Measurements from ENCODE around the gene TCF21.
"Not testable (repeated sequence)": the region's sequence is repeated elsewhere in the genome, so short reads cannot be mapped to it uniquely, and the experiment has no call there.

TCF21 gene

DNA sequence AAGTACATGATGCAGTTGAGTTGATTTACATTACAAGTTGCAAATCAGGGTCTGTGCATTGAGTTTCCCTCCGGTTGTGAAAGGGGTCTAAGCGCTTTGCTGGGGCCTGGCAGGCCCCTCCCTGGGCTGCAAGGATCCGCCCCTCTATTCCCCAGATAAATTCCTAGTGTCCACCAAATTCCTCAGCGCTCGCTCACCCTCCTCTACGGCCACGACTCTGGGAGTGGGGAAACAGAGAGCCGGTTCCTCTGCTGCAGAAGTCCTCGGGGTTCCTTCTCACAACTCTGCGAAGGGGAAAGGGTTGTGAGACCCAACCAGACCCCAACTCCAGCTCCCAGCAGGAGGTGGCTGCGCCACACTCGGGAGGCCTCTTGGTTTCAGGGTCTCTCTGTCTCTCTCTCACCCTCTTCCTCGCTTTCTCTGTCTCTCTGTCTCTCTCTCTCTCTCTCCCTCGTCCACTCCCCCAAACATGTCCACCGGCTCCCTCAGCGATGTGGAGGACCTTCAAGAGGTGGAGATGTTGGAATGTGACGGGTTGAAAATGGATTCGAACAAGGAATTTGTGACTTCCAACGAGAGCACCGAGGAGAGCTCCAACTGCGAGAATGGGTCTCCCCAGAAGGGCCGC, at the start of gene TCF21:
TSS of gene TCF21 (plus strand) at position 185 of the 628 bp plus-strand sequence. CDS start at position 470, 285 bp downstream.
- DNase-seq (ENCODE audit: low read depth in 2 of 2) = no peak

DNA sequence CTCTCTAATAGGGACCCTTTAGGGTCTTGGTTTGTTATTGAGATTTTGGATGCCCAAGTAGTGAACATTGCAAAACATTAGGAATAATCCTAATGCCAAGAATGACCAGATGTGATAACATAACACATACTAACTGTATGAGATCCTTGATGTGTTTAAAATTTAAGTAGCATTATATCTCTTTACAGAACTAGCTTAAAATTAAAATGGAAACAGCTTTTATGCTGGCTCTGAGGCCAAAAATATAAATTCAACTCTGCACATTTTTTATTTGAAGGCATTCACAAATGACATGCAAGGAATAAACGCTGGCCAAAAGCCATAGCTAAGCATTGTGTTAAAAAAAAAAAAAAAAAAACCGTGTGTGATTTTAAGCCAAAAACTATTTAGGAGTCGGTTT, 47.7 kb upstream of the TCF21 start:
- DNase-seq (ENCODE audit: low read depth in 2 of 2) = no peak

DNA sequence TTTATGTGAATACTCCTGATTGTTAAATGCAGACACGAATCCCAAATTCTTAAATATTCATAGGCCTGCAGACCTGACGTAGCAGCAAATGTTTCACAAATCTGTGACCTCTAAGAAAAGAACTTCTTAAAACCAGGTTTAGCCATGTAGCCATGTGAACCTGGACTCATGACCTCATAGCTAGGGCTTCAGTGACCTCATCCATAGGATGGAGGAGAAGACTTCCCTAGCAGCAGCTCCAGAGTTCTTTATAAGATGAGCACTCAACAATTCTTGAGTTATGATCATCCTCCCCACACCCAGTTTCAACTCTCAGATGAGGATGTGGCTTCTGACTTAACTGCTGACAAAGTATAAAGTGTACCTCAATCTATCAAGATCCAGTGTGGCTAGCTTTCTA, 45.8 kb upstream of the TCF21 start:
- DNase-seq (ENCODE audit: low read depth in 2 of 2) = no peak

DNA sequence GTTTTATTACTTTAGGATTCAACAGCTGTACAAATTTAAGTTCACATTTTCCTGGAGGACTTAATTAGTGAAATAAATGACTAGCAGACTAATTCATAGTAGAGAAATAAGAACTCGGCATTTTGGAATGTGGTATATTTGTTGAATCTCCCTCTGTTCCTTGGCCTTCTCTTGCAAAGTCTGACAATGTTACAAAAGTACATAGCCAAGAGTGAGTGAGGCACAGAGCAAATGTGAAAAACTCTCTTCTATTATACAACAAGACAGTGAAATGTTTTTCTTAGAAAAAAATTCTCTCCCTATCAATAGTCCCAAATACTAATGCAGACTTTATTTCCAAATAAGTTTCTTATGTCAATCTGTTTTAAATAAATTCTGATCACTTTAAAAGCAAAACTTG, 44.2 kb upstream of the TCF21 start:
- no peak for DNase-seq (ENCODE audit: low read depth in 2 of 2)

DNA sequence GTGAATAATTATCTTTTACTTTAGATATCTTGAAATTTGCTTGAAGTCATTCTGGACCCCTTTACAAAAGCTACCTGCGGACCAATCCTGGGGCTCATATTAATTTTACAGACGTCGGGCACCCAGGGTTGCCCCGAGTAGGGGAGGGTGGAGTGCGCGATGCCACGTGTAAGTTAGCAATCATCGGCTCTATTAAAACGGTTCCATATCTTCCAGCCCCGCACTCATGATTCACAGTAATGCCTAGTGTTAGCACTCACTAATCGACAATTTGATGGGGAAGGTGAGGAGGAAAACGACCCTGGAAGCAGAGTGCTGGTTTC, 34.9 kb upstream of the TCF21 start:
- DNase-seq (ENCODE audit: low read depth in 2 of 2) = no peak

DNA sequence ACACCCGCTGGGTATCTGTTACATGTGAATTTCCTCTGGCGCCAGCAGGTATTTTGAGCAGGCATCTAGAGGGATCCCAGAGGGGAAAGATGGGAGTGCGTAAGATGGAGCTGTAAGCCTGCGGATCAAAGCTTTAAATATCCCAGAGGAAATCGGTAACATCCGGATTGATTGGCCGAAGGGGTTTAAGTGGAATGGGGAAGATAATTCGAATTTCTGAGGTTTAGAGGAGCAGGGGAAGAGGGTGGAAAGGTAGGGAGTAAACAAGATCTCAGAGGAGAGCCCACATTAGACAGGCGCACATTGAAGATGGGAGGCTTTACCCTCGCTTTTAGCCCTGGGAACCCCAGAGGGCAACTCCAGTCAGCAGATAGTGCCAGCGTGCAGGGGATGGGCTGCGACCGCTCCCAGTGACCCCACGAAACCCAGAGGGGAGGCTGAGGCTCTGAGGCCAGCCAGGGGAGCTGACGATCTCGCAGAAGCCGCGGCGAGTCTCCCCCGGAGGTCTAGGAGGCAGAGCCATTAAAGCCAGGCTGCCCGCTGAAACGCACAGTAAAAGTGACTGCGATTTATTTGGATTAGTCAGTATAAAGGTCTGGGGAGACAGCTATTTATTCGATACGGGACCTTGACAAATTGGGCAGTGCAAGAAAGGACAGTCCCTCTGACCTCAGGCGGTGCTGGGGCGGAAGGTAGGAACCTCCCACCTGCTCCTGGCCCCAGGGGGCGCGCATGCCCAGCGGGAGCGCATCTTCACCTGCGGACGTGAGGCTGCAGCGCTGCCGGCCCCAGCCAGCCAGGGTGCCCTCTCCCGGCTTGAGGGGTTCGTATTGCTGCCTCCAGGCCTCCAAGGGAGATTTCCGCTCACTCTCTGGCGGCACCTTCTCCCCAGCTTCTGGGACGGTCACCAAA, 34.3 kb upstream of the TCF21 start:
- DNase-seq (ENCODE audit: low read depth in 2 of 2) = no peak

DNA sequence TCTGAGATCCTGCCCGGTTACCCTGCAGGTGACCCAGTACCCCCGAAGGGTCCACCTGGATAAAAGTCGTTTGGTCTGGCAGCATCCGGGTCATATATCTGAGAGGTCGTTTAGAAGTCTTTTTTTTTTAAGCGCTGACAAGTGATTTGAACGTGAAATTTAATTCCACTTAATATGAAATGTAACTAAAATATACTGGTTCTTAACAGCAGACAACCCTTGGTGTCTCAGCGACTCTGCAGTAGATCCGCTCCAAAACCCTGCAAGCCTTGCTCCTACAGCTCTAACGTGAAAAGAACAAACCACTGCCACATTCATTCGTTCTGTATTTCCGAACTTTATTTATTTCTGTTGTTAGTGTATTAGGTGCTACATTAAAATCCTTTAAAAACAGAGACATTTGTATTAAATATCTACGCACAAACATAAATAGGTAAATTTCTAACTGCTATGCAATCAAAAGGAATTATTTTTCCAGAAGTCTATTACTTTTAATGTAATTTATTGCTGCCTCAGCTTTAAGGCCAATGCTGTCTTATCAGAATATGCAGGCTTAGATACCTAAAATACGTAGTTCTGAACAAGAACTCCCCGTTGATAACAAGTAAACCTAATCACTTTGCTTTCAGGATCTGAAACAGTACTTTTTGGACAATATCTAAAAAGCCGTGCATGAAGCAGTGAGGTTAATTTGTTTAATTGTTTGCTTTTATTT, 33.5 kb upstream of the TCF21 start:
- DNase-seq (ENCODE audit: low read depth in 2 of 2) = no peak

DNA sequence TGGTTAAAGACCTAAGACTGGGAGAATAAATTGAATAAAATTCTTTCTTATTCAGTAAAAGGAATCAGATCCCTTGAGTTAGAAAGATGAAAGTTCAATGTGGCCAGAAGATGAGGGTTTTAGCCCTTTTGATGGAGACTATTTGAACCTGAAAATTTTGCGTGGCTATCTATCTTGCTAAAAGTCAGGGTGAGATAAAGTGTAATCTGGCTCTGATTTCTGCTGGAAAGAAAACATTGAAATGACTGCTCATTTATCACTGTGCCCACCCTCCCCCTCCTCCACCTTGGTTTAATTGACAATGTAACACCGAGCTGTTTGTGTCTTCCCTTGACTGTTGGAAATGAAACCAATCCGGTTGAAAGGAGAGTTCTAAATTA, 32.9 kb upstream of the TCF21 start:
- DNase-seq (ENCODE audit: low read depth in 2 of 2) = no peak

DNA sequence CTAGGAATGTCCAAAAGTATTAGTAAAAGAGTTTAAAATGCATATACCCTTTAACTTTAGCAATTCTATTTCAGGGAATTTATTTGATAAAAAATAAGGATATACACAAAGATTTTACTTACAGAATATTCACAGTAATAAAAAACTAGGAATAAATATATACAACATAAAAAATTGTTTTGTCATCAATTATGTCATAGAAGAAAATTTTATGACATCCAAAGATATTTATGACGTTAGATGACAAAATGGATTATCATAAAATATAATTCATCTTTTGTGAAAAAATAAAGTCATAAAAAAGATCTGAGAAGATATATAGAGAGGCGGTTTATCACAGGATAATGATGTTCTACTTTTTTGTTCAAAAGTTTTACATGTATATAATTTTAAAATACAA, 32.0 kb upstream of the TCF21 start:
- DNase-seq (ENCODE audit: low read depth in 2 of 2) = no peak

DNA sequence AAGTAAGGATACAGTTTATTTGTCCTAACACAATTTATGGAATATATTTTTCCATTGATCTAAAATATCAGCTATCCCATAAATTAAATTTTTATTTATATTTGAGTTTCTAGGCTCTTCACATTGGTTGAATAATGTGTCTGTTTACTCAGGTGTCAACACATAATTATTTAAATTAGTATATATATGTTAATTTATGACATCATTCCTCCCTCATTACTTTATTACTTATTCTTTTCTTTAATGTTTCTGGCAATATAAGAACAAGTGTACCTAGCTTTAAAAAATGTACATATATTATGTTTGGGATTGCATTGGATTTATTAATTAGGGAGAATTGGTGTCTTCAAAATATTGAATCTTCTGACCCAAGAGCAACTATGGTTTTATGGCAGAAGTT, 31.2 kb upstream of the TCF21 start:
- DNase-seq (ENCODE audit: low read depth in 2 of 2) = no peak

DNA sequence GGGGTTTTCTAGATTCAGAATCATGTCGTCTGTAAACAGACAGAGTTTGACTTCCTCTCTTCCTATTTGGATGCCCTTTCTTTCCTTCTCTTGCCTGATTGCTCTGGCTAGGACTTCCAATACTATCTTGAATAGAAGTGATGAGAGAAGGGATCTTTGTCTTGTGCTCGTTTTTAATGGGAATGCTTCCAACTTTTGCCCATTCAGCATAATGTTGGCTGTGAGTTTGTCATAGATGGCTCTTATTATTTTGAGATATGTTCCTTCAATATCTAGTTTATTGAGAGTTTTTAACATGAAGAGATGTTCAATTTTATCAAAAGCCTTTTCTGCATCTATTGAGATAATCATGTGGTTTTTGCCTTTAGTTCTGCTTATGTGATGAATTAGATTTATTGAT, 27.6 kb upstream of the TCF21 start:
- DNase-seq (ENCODE audit: low read depth in 2 of 2) = not testable (repeated sequence)

DNA sequence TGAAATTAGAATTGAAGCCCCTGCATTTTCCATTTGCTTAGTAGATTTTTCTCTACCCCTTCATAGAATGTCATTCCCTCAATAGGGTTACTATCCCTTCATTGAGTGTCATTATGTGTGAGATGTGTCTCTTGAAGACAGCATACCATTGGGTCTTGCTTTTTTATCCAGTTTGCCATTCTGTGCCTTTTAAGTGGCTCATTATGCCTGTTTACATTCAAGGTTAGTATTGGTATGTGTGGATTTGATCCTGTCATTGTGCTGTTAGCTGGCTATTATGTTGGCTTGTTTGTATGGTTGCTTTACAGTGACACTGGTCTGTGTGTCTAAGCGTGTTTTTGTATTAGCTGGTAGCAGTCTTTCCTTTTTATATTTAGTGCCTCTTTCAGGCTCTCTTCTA, 25.7 kb upstream of the TCF21 start:
- no peak for DNase-seq (ENCODE audit: low read depth in 2 of 2)

DNA sequence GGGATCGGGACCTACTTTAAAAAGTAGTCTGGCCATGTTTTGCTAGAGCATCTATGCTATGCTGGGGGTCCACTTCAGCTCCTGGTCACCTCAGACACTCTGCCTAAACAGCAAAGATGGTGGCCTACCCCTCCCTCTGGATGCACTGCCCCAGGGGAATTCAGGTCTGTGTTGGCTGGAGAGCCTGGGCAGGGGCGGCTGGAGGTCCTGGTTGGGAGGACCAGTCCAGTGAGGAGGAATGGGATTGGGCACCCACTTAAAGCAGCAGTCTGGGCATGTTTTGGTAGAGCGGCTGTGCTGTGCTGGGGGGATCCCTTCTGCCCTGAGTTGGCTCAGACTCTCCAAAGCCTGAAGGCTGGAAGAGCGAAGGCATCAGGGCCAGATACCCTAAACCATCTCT, 23.2 kb upstream of the TCF21 start:
- DNase-seq (ENCODE audit: low read depth in 2 of 2) = no peak

DNA sequence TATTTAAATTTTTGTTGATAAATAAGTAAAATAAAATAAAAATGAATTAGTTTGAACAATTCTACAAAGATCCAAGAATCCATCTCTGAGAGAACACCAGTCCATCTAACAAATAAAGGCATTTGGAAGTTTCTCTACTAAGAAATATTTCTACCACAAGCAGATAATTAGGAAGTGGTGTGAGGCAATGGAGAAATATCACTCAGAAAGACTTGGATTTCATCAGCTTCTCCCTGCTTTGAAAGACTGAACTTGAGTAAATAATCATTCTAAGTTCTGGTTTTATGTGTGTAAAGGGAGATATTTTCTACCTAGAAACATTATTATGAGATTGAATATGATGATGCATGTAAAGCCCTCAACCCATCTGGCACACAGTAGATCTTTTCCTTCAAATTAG, 17.8 kb upstream of the TCF21 start:
- DNase-seq (ENCODE audit: low read depth in 2 of 2) = no peak

DNA sequence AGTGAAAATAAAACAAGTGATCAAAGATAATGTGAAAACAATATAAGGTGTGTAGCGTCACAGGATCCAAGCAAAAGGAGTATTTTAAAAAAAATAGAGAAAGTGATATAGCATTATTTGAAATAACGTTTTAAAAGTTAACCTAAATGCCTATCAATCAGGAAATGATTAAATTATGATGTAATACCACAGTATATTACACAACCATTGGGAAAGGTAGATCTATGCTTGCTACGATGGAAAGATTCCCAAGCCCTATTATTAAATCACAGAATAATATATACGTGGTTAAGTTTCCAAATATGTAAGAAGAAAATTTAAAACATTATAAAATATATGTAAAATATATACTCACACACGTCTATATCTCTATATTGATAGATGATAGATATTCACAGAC, 15.4 kb upstream of the TCF21 start:
- DNase-seq (ENCODE audit: low read depth in 2 of 2) = no peak

DNA sequence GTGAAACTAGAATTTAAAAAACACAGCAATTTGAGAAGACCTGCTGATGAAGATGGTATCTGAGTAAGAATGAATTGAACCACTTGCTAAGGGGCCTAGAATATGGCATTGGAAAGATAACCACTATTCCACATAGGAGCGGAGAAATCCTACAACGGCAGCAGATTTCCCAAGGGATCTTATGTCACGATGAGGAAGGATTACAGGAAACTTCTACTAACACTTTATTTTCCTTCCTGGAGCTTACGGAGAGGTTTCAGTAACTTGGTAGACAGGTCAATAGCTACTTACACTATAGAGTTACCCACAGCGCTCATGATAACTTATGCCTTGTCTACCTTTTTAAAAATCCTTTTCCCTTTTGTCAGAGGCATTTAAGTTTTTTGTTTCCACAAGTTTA, 11.8 kb upstream of the TCF21 start:
- no peak for DNase-seq (ENCODE audit: low read depth in 2 of 2)

DNA sequence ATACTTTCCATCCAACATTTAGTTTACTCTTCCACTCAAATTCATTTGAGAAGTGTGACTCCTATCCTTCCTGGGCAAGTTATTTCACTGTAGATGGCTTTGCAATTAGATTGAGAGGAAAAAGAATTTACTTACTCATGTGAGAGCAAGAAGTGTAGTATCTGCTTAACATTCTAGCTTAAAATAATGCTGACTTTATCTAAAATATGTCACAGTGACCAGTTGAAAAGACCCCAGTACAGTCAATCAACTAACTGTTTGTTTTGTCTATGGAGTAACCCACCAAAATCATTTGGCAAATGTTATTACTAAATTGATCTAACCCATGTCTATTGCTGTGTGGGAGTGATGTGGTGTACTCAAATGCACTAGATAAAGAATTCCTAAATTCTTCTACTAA, 8.9 kb upstream of the TCF21 start:
- no peak for DNase-seq (ENCODE audit: low read depth in 2 of 2)

DNA sequence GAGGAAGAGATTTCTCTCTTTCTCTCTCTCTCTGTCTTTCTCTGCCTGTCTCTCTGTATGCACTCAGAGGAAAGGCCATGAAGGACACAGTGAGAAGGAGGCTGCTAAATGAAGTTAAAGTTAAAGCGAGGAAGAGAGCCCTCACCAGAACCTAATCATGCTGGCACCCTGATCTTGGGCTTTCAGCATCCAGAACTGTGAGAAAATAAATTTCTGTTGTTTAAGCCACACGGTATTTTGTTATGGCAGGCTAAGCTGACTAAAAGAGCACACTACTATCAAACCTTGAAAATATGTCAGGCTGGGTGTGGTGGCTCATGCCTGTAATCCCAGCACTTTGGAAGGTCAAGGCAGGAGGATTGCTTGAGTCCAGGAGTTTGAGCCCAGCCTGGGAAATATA, 8.0 kb upstream of the TCF21 start:
- no peak for DNase-seq (ENCODE audit: low read depth in 2 of 2)

DNA sequence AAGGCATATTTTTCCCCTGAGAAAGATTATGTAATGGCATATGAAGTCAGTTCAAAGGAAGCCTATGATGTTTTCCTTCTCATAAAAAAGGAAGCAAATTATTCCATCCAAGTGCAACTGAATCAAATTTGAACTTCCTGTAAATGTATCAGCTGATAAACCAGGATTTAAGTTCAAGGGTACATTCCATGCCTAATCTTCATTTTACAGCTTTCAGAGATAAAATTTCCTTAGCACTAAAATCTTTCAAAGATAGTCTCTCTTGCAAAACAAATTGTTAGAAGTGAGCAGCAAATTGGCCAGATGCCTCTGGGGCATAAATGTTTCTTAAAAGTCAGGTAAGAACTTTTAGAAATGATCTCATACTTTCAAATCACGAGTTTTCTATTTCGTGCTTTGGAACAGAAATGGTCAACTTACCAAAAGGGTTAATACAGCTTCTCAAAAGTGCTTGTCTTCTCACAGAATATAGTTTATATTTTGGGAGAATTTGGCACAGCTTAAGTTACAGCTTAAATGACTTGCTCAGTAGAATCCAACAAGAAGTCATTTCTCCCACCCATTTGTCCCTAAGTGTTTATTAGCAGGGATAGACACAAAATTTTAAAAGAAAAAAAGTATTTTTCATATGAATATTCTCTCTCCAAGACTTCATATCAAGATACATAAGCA, 2.7 kb upstream of the TCF21 start:
- DNase-seq (ENCODE audit: low read depth in 2 of 2) = no peak

DNA sequence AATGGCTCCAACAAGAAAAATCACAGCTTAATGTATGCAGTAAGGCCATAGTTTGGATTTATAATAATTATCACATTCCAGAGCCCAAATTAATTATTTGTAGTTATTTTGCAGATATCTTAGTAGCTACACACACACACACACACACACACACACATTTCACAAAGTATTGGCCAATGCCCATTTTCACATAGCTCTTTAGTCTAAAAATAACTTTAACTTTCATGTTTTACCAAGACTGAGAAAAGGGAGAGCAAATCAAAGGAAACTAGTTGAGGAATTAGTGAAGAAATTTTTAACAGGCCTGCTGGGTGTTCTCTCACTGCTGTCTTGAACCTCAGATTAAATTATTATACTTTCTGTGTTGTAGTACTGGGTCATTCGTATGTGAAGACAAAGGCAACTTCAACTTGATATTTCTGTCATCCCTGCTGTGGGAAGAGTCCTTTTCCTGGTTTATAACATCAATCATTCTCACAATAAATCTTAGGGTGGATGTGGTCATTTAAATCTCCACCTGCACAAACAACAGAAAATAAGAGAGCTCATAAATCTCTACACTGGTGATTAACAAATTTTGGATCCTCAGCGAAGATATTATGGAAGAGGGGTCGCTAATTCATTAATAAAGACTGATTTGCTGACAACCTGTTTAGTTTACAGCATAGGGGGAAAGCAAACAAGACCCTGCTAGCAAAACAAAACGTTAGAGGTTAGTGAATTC, 1.6 kb upstream of the TCF21 start:
- DNase-seq (ENCODE audit: low read depth in 2 of 2) = no peak

DNA sequence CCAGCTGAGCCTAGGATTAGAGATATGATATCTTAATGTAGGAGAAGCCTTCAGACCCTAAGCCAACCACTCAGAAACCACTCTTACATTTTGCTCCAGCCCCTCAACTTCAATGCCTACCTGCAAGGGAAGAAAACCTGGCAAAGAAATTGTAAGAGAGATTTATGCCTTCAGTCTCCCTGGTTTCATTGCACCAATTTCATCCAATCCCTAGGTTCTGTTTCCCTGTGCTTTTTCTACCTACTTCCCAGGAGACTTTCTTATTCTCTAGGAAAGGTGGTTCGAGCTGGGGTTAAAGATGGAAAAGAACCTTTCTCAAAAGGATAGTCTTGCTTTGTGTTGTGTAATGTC, 1.1 kb upstream of the TCF21 start:
- no peak for DNase-seq (ENCODE audit: low read depth in 2 of 2)

Data from stimulated activated CD8-positive, alpha-beta memory T cell treated with anti-CD3 and anti-CD28 coated beads, Interleukin-2, amount 100 ng/mL, for 48 hours (primary cell).